ENCODE measurements around the gene ABR. TPM values are rescaled to one million over a fixed set of nuclear protein-coding genes. Genes with fewer than 3 reads are reported as not detected.

Gene ABR
- polyA plus RNA-seq, 3 donors, result 19.8 to 160 (median 26.0) TPM

- no peak for TF ChIP-seq CTCF (IDR thresholded peaks at IDR 0.05)
- H3K27ac ChIP-seq (ENCODE audit: low read depth in 1 of 2, low read length in 2 of 2), result no peak overlapping the region
- H3K9ac ChIP-seq (ENCODE audit: insufficient read depth, low read length, poor library complexity, severe bottlenecking), result no peak overlapping the region
- DNase-seq, result no peak
- H3K27me3 ChIP-seq (ENCODE audit: control insufficient read depth in 2 of 2, insufficient read depth in 2 of 2, low read length in 2 of 2), result no peaks in the 10 kb centered on the region
- no peak overlapping the region for H2AFZ ChIP-seq (ENCODE audit: insufficient read depth, low read depth, low read length, poor library complexity, severe bottlenecking)
- H3K27me3 Mint-ChIP-seq (ENCODE audit: low read depth in 3 of 3), result peaks cover 0 to 3% (median 1%) of the 10 kb centered on the region in 3 donors
- peaks cover 4 to 16% of the 10 kb centered on the region in 2 donors for H3K36me3 ChIP-seq (replicated peaks in 1 of 2; ENCODE audit: control insufficient read depth in 1 of 2, insufficient read depth in 2 of 2, low read length in 2 of 2)
- peaks cover 51% of the 10 kb centered on the region for H4K20me1 ChIP-seq (ENCODE audit: insufficient read depth, low read length)
- H3K36me3 Mint-ChIP-seq, result peaks cover 12 to 36% of the 10 kb centered on the region in 2 donors
- peak overlapping the region in 1 of 7 donors; percentile 25 for H3K27ac Mint-ChIP-seq
- peaks cover 15% of the 10 kb centered on the region for H3K4me1 Mint-ChIP-seq
- no peak overlapping the region for H3K4me2 ChIP-seq (replicated peaks; ENCODE audit: extremely low read depth, low read length, poor library complexity, severe bottlenecking)
- no peaks in the 10 kb centered on the region for H3K9me3 ChIP-seq (replicated peaks in 1 of 2; ENCODE audit: control insufficient read depth in 1 of 2, insufficient read depth in 1 of 2, low read length in 2 of 2)
- H3K4me3 ChIP-seq (replicated peaks in 1 of 3; ENCODE audit: low read depth in 2 of 3, low read length in 3 of 3), result no peak overlapping the region
- WGBS (ENCODE audit: insufficient coverage), result 97% methylated on average over 9 of the region's 12 CpGs
- H3K4me1 ChIP-seq (ENCODE audit: control insufficient read depth in 1 of 2, insufficient read depth in 2 of 2, low read length in 2 of 2), result peaks cover 5 to 16% of the 10 kb centered on the region in 2 donors
- intact Hi-C loops (cut with micrococcal nuclease), result loop anchor here (5.0 to 10.0 kb wide), 4 partner anchors 66 to 214 kb away; no protein-coding TSS in a partner anchor
- H3K79me2 ChIP-seq (ENCODE audit: insufficient read depth, low read length), result peaks cover 42% of the 10 kb centered on the region
- H3K9me3 Mint-ChIP-seq, result peaks cover 0 to 5% (median 0%) of the 10 kb centered on the region in 7 donors
- H3K4me3 Mint-ChIP-seq, result no peak overlapping the region
Observed at GRCh38 chr17:1120596-1121441, 59.0 kb downstream of the ABR start.

GRCh38 chr17:1119924-1120323 is 59.9 kb downstream of the ABR start:
- intact Hi-C loops (cut with micrococcal nuclease), result loop anchor here (5.0 to 10.0 kb wide), 4 partner anchors 67 to 215 kb away; no protein-coding TSS in a partner anchor
- Histone ChIP-seq H3K36me3 (replicated peaks in 1 of 2; ENCODE audit: control insufficient read depth in 1 of 2, insufficient read depth in 2 of 2, low read length in 2 of 2) (peaks cover 4 to 16% of the 10 kb centered on the region in 2 donors), H3K4me1 (ENCODE audit: control insufficient read depth in 1 of 2, insufficient read depth in 2 of 2, low read length in 2 of 2) (peaks cover 14 to 25% of the 10 kb centered on the region in 2 donors), H3K4me2 (replicated peaks; ENCODE audit: extremely low read depth, low read length, poor library complexity, severe bottlenecking) (no peak overlapping the region), H4K20me1 (ENCODE audit: insufficient read depth, low read length) (peaks cover 42% of the 10 kb centered on the region), H3K27me3 (ENCODE audit: control insufficient read depth in 2 of 2, insufficient read depth in 2 of 2, low read length in 2 of 2) (no peaks in the 10 kb centered on the region), H2AFZ (ENCODE audit: insufficient read depth, low read depth, low read length, poor library complexity, severe bottlenecking) (no peak overlapping the region), H3K4me3 (replicated peaks in 1 of 3; ENCODE audit: low read depth in 2 of 3, low read length in 3 of 3) (no peak overlapping the region), H3K9ac (ENCODE audit: insufficient read depth, low read length, poor library complexity, severe bottlenecking) (no peak overlapping the region), H3K9me3 (replicated peaks in 1 of 2; ENCODE audit: control insufficient read depth in 1 of 2, insufficient read depth in 1 of 2, low read length in 2 of 2) (no peaks in the 10 kb centered on the region), H3K79me2 (ENCODE audit: insufficient read depth, low read length) (peaks cover 39% of the 10 kb centered on the region), H3K27ac (ENCODE audit: low read depth in 1 of 2, low read length in 2 of 2) (no peak overlapping the region)
- no peak for TF ChIP-seq CTCF (IDR thresholded peaks at IDR 0.05)
- no peak overlapping the region for H3K27ac Mint-ChIP-seq
- no peak overlapping the region for H3K4me3 Mint-ChIP-seq
- 100% methylated on average over 1 of the region's 8 CpGs for WGBS (ENCODE audit: insufficient coverage)
- peaks cover 0 to 3% (median under 1%) of the 10 kb centered on the region in 3 donors for H3K27me3 Mint-ChIP-seq (ENCODE audit: low read depth in 3 of 3)
- DNase-seq, result no peak
- peaks cover 24% of the 10 kb centered on the region for H3K4me1 Mint-ChIP-seq
- peaks cover 12 to 33% of the 10 kb centered on the region in 2 donors for H3K36me3 Mint-ChIP-seq
- peaks cover 0 to 5% (median 0%) of the 10 kb centered on the region in 7 donors for H3K9me3 Mint-ChIP-seq
